ENCODE data around the gene ZFPM1.
"Not testable (repeated sequence)": the region's sequence is repeated elsewhere in the genome, so short reads cannot be mapped to it uniquely, and the experiment has no call there.

The ZFPM1 gene

GRCh38 chr16:88480829-88481228 is 27.7 kb downstream of the ZFPM1 start:
- no peak for DNase-seq (ENCODE audit: low read depth)

GRCh38 chr16:88481851-88482250 is 28.8 kb downstream of the ZFPM1 start:
- DNase-seq (ENCODE audit: low read depth) = no peak

GRCh38 chr16:88482630-88483391 is 29.7 kb downstream of the ZFPM1 start:
- no peak for DNase-seq (ENCODE audit: low read depth)

GRCh38 chr16:88483392-88483641 is 30.2 kb downstream of the ZFPM1 start:
- no peak for DNase-seq (ENCODE audit: low read depth)

GRCh38 chr16:88484505-88485365 is 31.7 kb downstream of the ZFPM1 start:
- DNase-seq (ENCODE audit: low read depth) = no peak

GRCh38 chr16:88485366-88485741 is 32.3 kb downstream of the ZFPM1 start:
- not testable (repeated sequence) for DNase-seq (ENCODE audit: low read depth)

- no peak for DNase-seq (ENCODE audit: low read depth)
Measured at GRCh38 chr16:88486398-88487123, 33.5 kb downstream of the ZFPM1 start.

- DNase-seq (ENCODE audit: low read depth) = no peak
Measured at GRCh38 chr16:88487124-88487432, 34.0 kb downstream of the ZFPM1 start.

GRCh38 chr16:88487920-88488851 is 35.1 kb downstream of the ZFPM1 start:
- DNase-seq (ENCODE audit: low read depth) = no peak

- DNase-seq (ENCODE audit: low read depth) = no peak
Measured at GRCh38 chr16:88489163-88489741, 36.2 kb downstream of the ZFPM1 start.

GRCh38 chr16:88491001-88491559 is 38.0 kb downstream of the ZFPM1 start:
- no peak for DNase-seq (ENCODE audit: low read depth)

- no peak for DNase-seq (ENCODE audit: low read depth)
Measured at GRCh38 chr16:88491560-88492310, 38.7 kb downstream of the ZFPM1 start.

GRCh38 chr16:88493879-88494278 is 40.8 kb downstream of the ZFPM1 start:
- DNase-seq (ENCODE audit: low read depth) = no peak

GRCh38 chr16:88494335-88495154 is 41.5 kb downstream of the ZFPM1 start:
- no peak for DNase-seq (ENCODE audit: low read depth)

- no peak for DNase-seq (ENCODE audit: low read depth)
Measured at GRCh38 chr16:88495268-88495772, 42.2 kb downstream of the ZFPM1 start.

- DNase-seq (ENCODE audit: low read depth) = no peak
Measured at GRCh38 chr16:88497561-88498462, 44.7 kb downstream of the ZFPM1 start.

- DNase-seq (ENCODE audit: low read depth) = no peak
Measured at GRCh38 chr16:88498576-88499208, 45.6 kb downstream of the ZFPM1 start.

GRCh38 chr16:88499292-88499691 is 46.2 kb downstream of the ZFPM1 start:
- no peak for DNase-seq (ENCODE audit: low read depth)

Data from fibroblast of the conjunctiva (primary cell).